K562 (cell line): Measurements from ENCODE around the gene DDIT3. TPM values are rescaled to one million over a fixed set of nuclear protein-coding genes. Genes with fewer than 3 reads are reported as not detected.

Experiments
- ARHGAP35 ChIP-seq: fragments of 450-650 bp; IDR thresholded peaks from 2 replicates; pipeline ENCODE4 v1.6.1; 2018; ENCODE audit not compliant: partially characterized antibody
- BHLHE40 ChIP-seq: IDR thresholded peaks from 2 replicates; pipeline ENCODE4 v1.6.1; 2011; ENCODE audit warnings: low read length, improper control_type of control experiment
- CEBPB ChIP-seq: fragments of 450-650 bp; IDR thresholded peaks from 2 replicates; pipeline ENCODE4 v1.6.1; 2016; ENCODE audit warnings: missing genetic modification characterization, missing compliant biosample characterization
- CHCHD3 ChIP-seq: fragments of 250-450 bp; sonication (Bioruptor Pico); IDR thresholded peaks from 2 replicates; pipeline ENCODE4 v2.1.2; 2022; ENCODE audit warnings: mild to moderate bottlenecking
- ETV6 ChIP-seq, 3 experiments: fragments of 150-350 bp in 1 of 3; sonication (generic) in 1 of 3; formaldehyde crosslinking in 1 of 3; IDR thresholded peaks; 2 replicates each; pipeline versions ENCODE4 v1.6.1 to v1.8.0; 2014 to 2022; ENCODE audit warnings: borderline replicate concordance in 2 of 3, low read depth in 2 of 3, antibody characterized with exemption in 1 of 3, low read length in 1 of 3, mild to moderate bottlenecking in 1 of 3, missing genetic modification reagents in 1 of 3
- GABPB1 ChIP-seq: sonication (generic); formaldehyde crosslinking; IDR thresholded peaks from 2 replicates; pipeline ENCODE4 v1.8.0; 2022; ENCODE audit warnings: mild to moderate bottlenecking, missing genetic modification reagents
- HNRNPUL1 ChIP-seq: fragments of 200-400 bp; formaldehyde crosslinking; IDR thresholded peaks from 2 replicates; pipeline ENCODE4 v1.6.1; 2017; ENCODE audit warnings: low read length
- IRF1 ChIP-seq: sonication (generic); formaldehyde crosslinking; IDR thresholded peaks from 2 replicates; pipeline ENCODE4 v1.8.0; 2022; ENCODE audit warnings: missing genetic modification reagents, mild to moderate bottlenecking, borderline replicate concordance
- KDM4B ChIP-seq, 2 experiments: fragments of 450-650 bp in 1 of 2; sonication (generic) in 1 of 2; IDR thresholded peaks; 2 replicates each; pipeline ENCODE4 v1.6.1; 2016 to 2017; ENCODE audit warnings: borderline replicate concordance in 2 of 2, antibody characterized with exemption in 1 of 2, low read depth in 1 of 2, mild to moderate bottlenecking in 1 of 2
- MCM2 ChIP-seq: fragments of 450-650 bp; IDR thresholded peaks from 2 replicates; pipeline ENCODE4 v1.6.1; 2017; ENCODE audit warnings: low read depth, mild to moderate bottlenecking
- MTA3 ChIP-seq: fragments of 450-650 bp; formaldehyde crosslinking; IDR thresholded peaks from 2 replicates; pipeline ENCODE4 v1.6.1; 2017; ENCODE audit warnings: mild to moderate bottlenecking, borderline replicate concordance
- PHB2 ChIP-seq: fragments of 450-650 bp; IDR thresholded peaks from 2 replicates; pipeline ENCODE4 v1.6.1; 2017; ENCODE audit warnings: low read depth
- POLR2AphosphoS5 ChIP-seq: IDR thresholded peaks from 2 replicates; pipeline ENCODE4 v1.6.1; 2011; ENCODE audit warnings: mild to moderate bottlenecking, low read depth, low read length, moderate library complexity; ENCODE audit not compliant: control insufficient read depth, insufficient read depth
- PTBP1 ChIP-seq: fragments of 200-400 bp; formaldehyde crosslinking; IDR thresholded peaks from 2 replicates; pipeline ENCODE4 v1.6.1; 2017; ENCODE audit warnings: low read depth, low read length
- RAD21 ChIP-seq, 2 experiments: fragments of 250-450 bp in 1 of 2; fragments of 450-650 bp in 1 of 2; sonication (Bioruptor Pico) in 1 of 2; formaldehyde crosslinking in 1 of 2; IDR thresholded peaks in 1 of 2; conservative IDR thresholded peaks in 1 of 2; 2 replicates each; pipeline versions ENCODE4 v1.4.0 to v1.8.0; 2020 to 2022; ENCODE audit warnings: mild to moderate bottlenecking in 2 of 2, moderate library complexity in 1 of 2
- RFX7 ChIP-seq: fragments of 250-450 bp; sonication (Bioruptor Pico); IDR thresholded peaks from 2 replicates; pipeline ENCODE4 v1.5.1; 2021; ENCODE audit warnings: mild to moderate bottlenecking
- SIN3A ChIP-seq, 2 experiments: fragments of 150-350 bp in 1 of 2; IDR thresholded peaks; 2 replicates each; pipeline ENCODE4 v1.6.1; 2011 to 2016; ENCODE audit warnings: borderline replicate concordance in 2 of 2, low read depth in 2 of 2, low read length in 2 of 2, mild to moderate bottlenecking in 2 of 2, moderate library complexity in 2 of 2; ENCODE audit not compliant: control insufficient read depth in 1 of 2
- SMARCA4 ChIP-seq: fragments of 450-650 bp; IDR thresholded peaks from 2 replicates; pipeline ENCODE4 v1.6.1; 2016
- TCF7L2 ChIP-seq: fragments of 150-350 bp; IDR thresholded peaks from 2 replicates; pipeline ENCODE4 v1.6.1; 2016; ENCODE audit warnings: low read depth, mild to moderate bottlenecking, low read length, moderate library complexity
- TGIF2 ChIP-seq: sonication (generic); formaldehyde crosslinking; IDR thresholded peaks from 2 replicates; pipeline ENCODE4 v1.8.1; 2022; ENCODE audit warnings: mild to moderate bottlenecking, missing genetic modification reagents, moderate library complexity
- WHSC1 ChIP-seq: IDR thresholded peaks from one replicate; pipeline ENCODE4 v1.6.1; 2012; ENCODE audit warnings: low read length, control low read depth, inconsistent platforms
- ZC3H11A ChIP-seq: IDR thresholded peaks from 2 replicates; pipeline ENCODE4 v1.6.1; 2012; ENCODE audit warnings: low read depth, low read length, improper control_type of control experiment
- ZFP30 ChIP-seq: fragments of 250-450 bp; sonication (Bioruptor Pico); IDR thresholded peaks from 2 replicates; pipeline ENCODE4 v1.8.0; 2022; ENCODE audit warnings: moderate library complexity, mild to moderate bottlenecking, inconsistent platforms, borderline replicate concordance
- ZNF121 ChIP-seq: sonication (generic); formaldehyde crosslinking; conservative IDR thresholded peaks from 2 replicates; pipeline ENCODE4 v1.8.0; 2022; ENCODE audit warnings: missing genetic modification reagents
- ZNF140 ChIP-seq: fragments of 250-450 bp; sonication (Bioruptor Pico); IDR thresholded peaks from 2 replicates; pipeline ENCODE4 v1.8.0; 2021; ENCODE audit warnings: moderate library complexity, mild to moderate bottlenecking, inconsistent platforms
- ZNF263 ChIP-seq: sonication (generic); formaldehyde crosslinking; IDR thresholded peaks from 2 replicates; pipeline ENCODE4 v1.8.0; 2022; ENCODE audit warnings: mild to moderate bottlenecking, missing genetic modification reagents, borderline replicate concordance
- ZNF316 ChIP-seq: fragments of 450-650 bp; IDR thresholded peaks from 2 replicates; pipeline ENCODE4 v1.6.1; 2016
- polyA plus RNA-seq, 8 experiments: library from polyadenylated mRNA; depleted of rRNA in 4 of 8; stranded (reverse) in 5 of 8; unstranded in 3 of 8; fragments of >200 nt; fragmentation: Nextera tagmentation in 2 of 8; fragmentation: Illumina TruSeq in 1 of 8; extraction: Ambion mirVana in 2 of 8; extraction: Trizol in 1 of 8; gene quantifications; 2 replicates each; pipeline versions ENCODE4 v1.2.1 to v1.2.3, GENCODE V29; 2011 to 2014; ENCODE audit warnings: inconsistent platforms in 1 of 8, missing spikeins in 1 of 8
- total RNA-seq, 7 experiments: library from RNA; depleted of rRNA in 6 of 7; stranded (reverse); fragments of >200 nt in 6 of 7; fragmentation: Illumina TruSeq in 2 of 7; extraction: Trizol in 2 of 7; gene quantifications; 2 replicates each; pipeline versions ENCODE4 v1.2.1 to v1.2.3, GENCODE V29; 2011 to 2021; ENCODE audit warnings: low replicate concordance in 1 of 7
- TF ChIP-seq, protein P1 (sequence below): fragments of 150-350 bp; IDR thresholded peaks from 2 replicates; pipeline ENCODE4 v1.6.1; 2014; ENCODE audit warnings: low read depth, mild to moderate bottlenecking, low read length, borderline replicate concordance

The DDIT3 gene
- total and polyA plus RNA-seq, 9 of the 15 experiments (the other 6 are each of a cell fraction or from before 2014, with no cell fraction given), result 59.1 to 272 (median 89.9) TPM

DNA sequence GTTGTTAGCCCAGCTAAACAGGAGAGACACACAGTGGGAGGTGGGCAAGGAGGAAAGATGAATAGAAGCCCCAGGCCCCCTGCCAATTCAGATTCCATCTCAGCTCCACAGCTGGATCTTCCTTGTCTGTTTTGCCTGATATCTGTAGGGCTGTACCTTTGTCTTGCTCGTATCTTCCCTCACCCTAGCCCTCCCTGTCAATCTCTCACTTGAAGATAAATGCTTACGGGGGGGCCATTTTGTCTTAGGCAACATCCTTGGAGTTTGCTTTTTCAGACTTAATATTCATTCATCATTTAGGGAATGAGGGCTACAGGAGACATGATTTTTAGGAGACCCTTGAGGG, 32.0 kb upstream of the DDIT3 start (continued):
- TF ChIP-seq BHLHE40 (no peak), SMARCA4 (peak; percentile 91), KDM4B (IDR thresholded peaks at IDR 0.05; ENCODE audit: borderline replicate concordance in 2 of 2, low read depth in 1 of 2) (no peak), ZFP30 (CRISPR knock-in tag) (no peak), SIN3A (IDR thresholded peaks at IDR 0.05; ENCODE audit: borderline replicate concordance in 2 of 2, control insufficient read depth in 1 of 2, low read depth in 2 of 2, low read length in 2 of 2) (no peak), CHCHD3 (CRISPR knock-in tag) (no peak), ZC3H11A (no peak), ZNF121 (CRISPR knock-in tag) (no peak), PTBP1 (no peak), ZNF140 (CRISPR knock-in tag) (no peak), CEBPB (tag) (peak; percentile 90), TGIF2 (CRISPR knock-in tag) (no peak), MTA3 (0 out of 2 replicates have a peak, but pooled peaks have one; percentile 35), ZNF316 (no peak), HNRNPUL1 (no peak), POLR2AphosphoS5 (peak; percentile 96), RFX7 (CRISPR knock-in tag) (no peak), MCM2 (no peak), ARHGAP35 (no peak), WHSC1 (no peak), IRF1 (CRISPR knock-in tag) (no peak), ETV6 (IDR thresholded peaks at IDR 0.05; ENCODE audit: borderline replicate concordance in 1 of 2, low read depth in 2 of 2, low read length in 1 of 2) (no peak), ETV6 (CRISPR knock-in tag; IDR thresholded peaks at IDR 0.05; ENCODE audit: borderline replicate concordance) (no peak), ZNF263 (CRISPR knock-in tag) (peak; percentile 24; the same call in 1 of the 2 replicates), TCF7L2 (no peak), GABPB1 (CRISPR knock-in tag) (no peak), PHB2 (peak; percentile 70; the same call in 1 of the 2 replicates), RAD21 (CRISPR knock-in tag; conservative IDR thresholded peaks at IDR 0.05 in 1 of 2, IDR thresholded peaks at IDR 0.05 in 1 of 2) (no peak)
- TF ChIP-seq, protein P1, sequence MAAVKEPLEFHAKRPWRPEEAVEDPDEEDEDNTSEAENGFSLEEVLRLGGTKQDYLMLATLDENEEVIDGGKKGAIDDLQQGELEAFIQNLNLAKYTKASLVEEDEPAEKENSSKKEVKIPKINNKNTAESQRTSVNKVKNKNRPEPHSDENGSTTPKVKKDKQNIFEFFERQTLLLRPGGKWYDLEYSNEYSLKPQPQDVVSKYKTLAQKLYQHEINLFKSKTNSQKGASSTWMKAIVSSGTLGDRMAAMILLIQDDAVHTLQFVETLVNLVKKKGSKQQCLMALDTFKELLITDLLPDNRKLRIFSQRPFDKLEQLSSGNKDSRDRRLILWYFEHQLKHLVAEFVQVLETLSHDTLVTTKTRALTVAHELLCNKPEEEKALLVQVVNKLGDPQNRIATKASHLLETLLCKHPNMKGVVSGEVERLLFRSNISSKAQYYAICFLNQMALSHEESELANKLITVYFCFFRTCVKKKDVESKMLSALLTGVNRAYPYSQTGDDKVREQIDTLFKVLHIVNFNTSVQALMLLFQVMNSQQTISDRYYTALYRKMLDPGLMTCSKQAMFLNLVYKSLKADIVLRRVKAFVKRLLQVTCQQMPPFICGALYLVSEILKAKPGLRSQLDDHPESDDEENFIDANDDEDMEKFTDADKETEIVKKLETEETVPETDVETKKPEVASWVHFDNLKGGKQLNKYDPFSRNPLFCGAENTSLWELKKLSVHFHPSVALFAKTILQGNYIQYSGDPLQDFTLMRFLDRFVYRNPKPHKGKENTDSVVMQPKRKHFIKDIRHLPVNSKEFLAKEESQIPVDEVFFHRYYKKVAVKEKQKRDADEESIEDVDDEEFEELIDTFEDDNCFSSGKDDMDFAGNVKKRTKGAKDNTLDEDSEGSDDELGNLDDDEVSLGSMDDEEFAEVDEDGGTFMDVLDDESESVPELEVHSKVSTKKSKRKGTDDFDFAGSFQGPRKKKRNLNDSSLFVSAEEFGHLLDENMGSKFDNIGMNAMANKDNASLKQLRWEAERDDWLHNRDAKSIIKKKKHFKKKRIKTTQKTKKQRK, result no peak
